Left lung (tissue), 10 donors: ENCODE results near the gene ODR4. TPM values are rescaled to one million over a fixed set of nuclear protein-coding genes. Genes with fewer than 3 reads are reported as not detected.

Experiments used
- ATAC-seq: fragments of 200-7000 bp; cut with Tn5 transposase; one replicate; pipeline ENCODE4 v1.9.1; 2020; ENCODE audit warnings: moderate library complexity
- DNase-seq, 4 donors: peaks; one replicate each; pipeline ENCODE4 v3.0.0-alpha.2; 2013 to 2020
- H3K27ac ChIP-seq, 2 donors: fragments of 200-600 bp; sonication (generic) in 1 of 2; one replicate each; pipeline versions ENCODE4 v1.5.0 to v1.8.0; 2020 to 2021
- H3K27me3 ChIP-seq, 2 donors: fragments of 200-600 bp; sonication (generic) in 1 of 2; one replicate each; pipeline versions ENCODE4 v1.5.0 to v1.8.0; 2020 to 2021
- H3K36me3 ChIP-seq, 2 donors: fragments of 200-600 bp; sonication (generic) in 1 of 2; one replicate each; pipeline versions ENCODE4 v1.5.0 to v1.8.0; 2020 to 2021
- H3K4me1 ChIP-seq, 2 donors: fragments of 200-600 bp; one replicate each; pipeline ENCODE4 v1.8.0; 2021
- H3K4me3 ChIP-seq, 2 donors: fragments of 200-600 bp; sonication (generic) in 1 of 2; one replicate each; pipeline versions ENCODE4 v1.5.0 to v1.8.0; 2020 to 2021; ENCODE audit warnings: mild to moderate bottlenecking in 1 of 2
- H3K9me3 ChIP-seq, 2 donors: fragments of 200-600 bp; sonication (generic) in 1 of 2; one replicate each; pipeline versions ENCODE4 v1.5.0 to v1.8.0; 2020 to 2021
- intact Hi-C, 2 donors: fragments of 100-400 bp; cut with DNase I; formaldehyde crosslinking; loops; one replicate each; pipeline versions ENCODE4 v1.11.2 to v1.14.2; 2022
- polyA plus RNA-seq, 6 donors: library from polyadenylated mRNA; unstranded; fragments of 120-200 nt; gene quantifications; one replicate each; pipeline ENCODE4 v1.2.1, GENCODE V29; 2013; ENCODE audit not compliant: insufficient read length in 6 of 6
- total RNA-seq, 2 donors: library from RNA; stranded (reverse); fragmentation: NEBNext Ultra II Directional; extraction: Animal tissue kit (Norgen Biotek cat#: 25700); gene quantifications; one replicate each; pipeline ENCODE4 v1.2.1, GENCODE V29; 2021
- TF ChIP-seq, protein P1 (sequence below), 2 donors: fragments of 200-600 bp; sonication (generic) in 1 of 2; IDR thresholded peaks; one replicate each; pipeline versions ENCODE4 v1.5.0 to v1.8.0; 2021; ENCODE audit warnings: antibody characterized with exemption in 2 of 2
- donor health status: DM: no; HTN: yes; CAD: no.
- donor health status: DM: no; HTN: no; CAD: no.

Gene ODR4
- total and polyA plus RNA-seq, 8 donors, result 22.5 to 37.6 (median 32.1) TPM

DNA sequence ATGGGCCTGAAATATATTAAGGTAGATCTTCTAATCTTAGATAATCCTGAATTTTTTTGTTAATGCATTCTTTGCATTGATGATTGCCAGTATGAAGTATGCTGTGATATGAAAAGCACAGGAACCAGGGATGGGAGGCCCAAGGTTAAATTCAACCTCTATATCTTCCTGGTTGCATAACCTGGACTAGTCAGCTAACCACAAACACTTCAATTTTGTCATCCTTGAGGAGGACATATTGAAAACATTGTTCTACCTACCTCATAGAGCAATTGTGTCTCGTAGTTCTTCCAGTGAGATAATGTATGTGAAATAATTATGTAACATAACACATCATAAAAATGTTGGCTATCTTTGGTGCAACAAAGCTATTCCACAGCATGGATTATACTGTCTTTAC is 59.7 kb downstream of the ODR4 start:
- H3K27me3 ChIP-seq, result no peaks in the 10 kb centered on the region
- no peak for ATAC-seq
- no peaks in the 10 kb centered on the region for H3K9me3 ChIP-seq
- intact Hi-C loops, result no loop called here
- H3K27ac ChIP-seq, result no peak overlapping the region
- TF ChIP-seq, protein P1, sequence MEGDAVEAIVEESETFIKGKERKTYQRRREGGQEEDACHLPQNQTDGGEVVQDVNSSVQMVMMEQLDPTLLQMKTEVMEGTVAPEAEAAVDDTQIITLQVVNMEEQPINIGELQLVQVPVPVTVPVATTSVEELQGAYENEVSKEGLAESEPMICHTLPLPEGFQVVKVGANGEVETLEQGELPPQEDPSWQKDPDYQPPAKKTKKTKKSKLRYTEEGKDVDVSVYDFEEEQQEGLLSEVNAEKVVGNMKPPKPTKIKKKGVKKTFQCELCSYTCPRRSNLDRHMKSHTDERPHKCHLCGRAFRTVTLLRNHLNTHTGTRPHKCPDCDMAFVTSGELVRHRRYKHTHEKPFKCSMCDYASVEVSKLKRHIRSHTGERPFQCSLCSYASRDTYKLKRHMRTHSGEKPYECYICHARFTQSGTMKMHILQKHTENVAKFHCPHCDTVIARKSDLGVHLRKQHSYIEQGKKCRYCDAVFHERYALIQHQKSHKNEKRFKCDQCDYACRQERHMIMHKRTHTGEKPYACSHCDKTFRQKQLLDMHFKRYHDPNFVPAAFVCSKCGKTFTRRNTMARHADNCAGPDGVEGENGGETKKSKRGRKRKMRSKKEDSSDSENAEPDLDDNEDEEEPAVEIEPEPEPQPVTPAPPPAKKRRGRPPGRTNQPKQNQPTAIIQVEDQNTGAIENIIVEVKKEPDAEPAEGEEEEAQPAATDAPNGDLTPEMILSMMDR (IDR thresholded peaks at IDR 0.05), result no peak
- no peaks in the 10 kb centered on the region for H3K4me1 ChIP-seq
- H3K4me3 ChIP-seq, result no peak overlapping the region
- DNase-seq, result no peak
- H3K36me3 ChIP-seq, result no peaks in the 10 kb centered on the region

DNA sequence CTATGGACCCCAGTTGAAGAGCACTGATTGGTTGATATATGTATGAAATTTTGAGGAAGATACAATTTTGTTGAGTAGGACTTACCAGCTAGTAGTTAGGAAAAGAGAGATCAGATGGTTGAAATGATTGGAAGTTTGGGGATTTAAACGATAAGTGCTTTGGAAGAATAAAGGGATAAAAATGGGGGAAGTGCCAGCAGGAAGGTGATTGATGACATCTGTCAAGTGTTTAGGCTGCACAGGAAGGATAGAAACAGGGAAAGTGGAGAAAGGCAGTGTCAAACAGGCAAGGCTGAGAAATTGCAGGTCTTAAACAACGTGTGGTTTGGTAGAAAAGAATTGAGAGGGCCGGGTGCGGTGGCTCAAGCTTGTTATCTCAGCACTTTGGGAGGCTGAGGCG is 62.9 kb downstream of the ODR4 start:
- no peaks in the 10 kb centered on the region for H3K36me3 ChIP-seq
- TF ChIP-seq, protein P1 (IDR thresholded peaks at IDR 0.05), result no peak
- no peak overlapping the region for H3K27ac ChIP-seq
- intact Hi-C loops, result no loop called here
- DNase-seq (no peak), ATAC-seq (no peak)
- peaks cover 0 to 11% of the 10 kb centered on the region in 2 donors for H3K4me1 ChIP-seq
- no peak overlapping the region for H3K4me3 ChIP-seq
- H3K27me3 ChIP-seq, result no peaks in the 10 kb centered on the region
- H3K9me3 ChIP-seq, result no peaks in the 10 kb centered on the region

GRCh38 chr1:186440584-186440983 is 64.9 kb downstream of the ODR4 start:
- DNase-seq, result no peak
- no peak overlapping the region for H3K27ac ChIP-seq
- peaks cover 0 to 11% of the 10 kb centered on the region in 2 donors for H3K4me1 ChIP-seq
- H3K27me3 ChIP-seq, result no peaks in the 10 kb centered on the region
- TF ChIP-seq, protein P1 (IDR thresholded peaks at IDR 0.05), result no peak
- intact Hi-C loops, result no loop called here
- no peaks in the 10 kb centered on the region for H3K9me3 ChIP-seq
- no peak overlapping the region for H3K4me3 ChIP-seq
- no peak for ATAC-seq
- no peaks in the 10 kb centered on the region for H3K36me3 ChIP-seq

GRCh38 chr1:186442651-186443375 is 67.2 kb downstream of the ODR4 start:
- peaks cover 0 to 11% of the 10 kb centered on the region in 2 donors for H3K4me1 ChIP-seq
- TF ChIP-seq, protein P1 (IDR thresholded peaks at IDR 0.05), result no peak
- intact Hi-C loops, result no loop called here
- no peaks in the 10 kb centered on the region for H3K27me3 ChIP-seq
- ATAC-seq (no peak), DNase-seq (no peak)
- H3K4me3 ChIP-seq, result no peak overlapping the region
- H3K36me3 ChIP-seq, result no peaks in the 10 kb centered on the region
- no peak overlapping the region for H3K27ac ChIP-seq
- no peaks in the 10 kb centered on the region for H3K9me3 ChIP-seq

- Histone ChIP-seq H3K4me1 (peaks cover 0 to 11% of the 10 kb centered on the region in 2 donors), H3K27ac (no peak overlapping the region), H3K36me3 (no peaks in the 10 kb centered on the region), H3K4me3 (no peak overlapping the region), H3K9me3 (no peaks in the 10 kb centered on the region), H3K27me3 (no peaks in the 10 kb centered on the region)
- ATAC-seq (no peak), DNase-seq (no peak)
- TF ChIP-seq, protein P1 (IDR thresholded peaks at IDR 0.05), result no peak
- intact Hi-C loops, result no loop called here
Observed at GRCh38 chr1:186443638-186444037, 68.0 kb downstream of the ODR4 start.
